ENCODE data around the gene LAMB2. TPM values are rescaled to one million over a fixed set of nuclear protein-coding genes. Genes with fewer than 3 reads are reported as not detected.

The LAMB2 gene
- total RNA-seq, 1 donor from 2014 or later = 47.6 TPM

Small RNAs within 50 kb of the gene (small RNA-seq; reads per million reads assigned to genes)
- not detected for gene RN7SL182P

Other genes with a start within 250 kb of the LAMB2 start
- 10.3 TPM for gene SLC25A20, start 234.2 kb downstream of the LAMB2 start, total RNA-seq
- gene ARIH2, start 214.2 kb downstream of the LAMB2 start, total RNA-seq = 82.0 TPM
- 53.0 TPM for gene P4HTM, start 142.8 kb downstream of the LAMB2 start, total RNA-seq
- gene WDR6, start 125.7 kb downstream of the LAMB2 start, total RNA-seq = 85.6 TPM
- gene DALRD3, start 114.5 kb downstream of the LAMB2 start, total RNA-seq = 47.4 TPM
- 33.4 TPM for gene NDUFAF3, start 110.9 kb downstream of the LAMB2 start, total RNA-seq
- 190 TPM for gene IMPDH2, start 103.7 kb downstream of the LAMB2 start, total RNA-seq
- gene QRICH1, start 39.0 kb downstream of the LAMB2 start, total RNA-seq = 113 TPM
- gene QARS1, start 28.3 kb downstream of the LAMB2 start, total RNA-seq = 197 TPM
- gene USP19, start 12.2 kb downstream of the LAMB2 start, total RNA-seq = 49.0 TPM
- 18.6 TPM for gene CCDC71, start 33.3 kb upstream of the LAMB2 start, total RNA-seq
- gene KLHDC8B, start 38.5 kb upstream of the LAMB2 start, total RNA-seq = 11.7 TPM
- gene C3orf62, start 144.2 kb upstream of the LAMB2 start, total RNA-seq = 3.9 TPM
- gene USP4, start 207.0 kb upstream of the LAMB2 start, total RNA-seq = 22.9 TPM
- gene GPX1, start 225.3 kb upstream of the LAMB2 start, total RNA-seq = 57.6 TPM